GM06990 (cell line): Measurements from ENCODE around the gene TUBA4B.
"Not testable (repeated sequence)": the region's sequence is repeated elsewhere in the genome, so short reads cannot be mapped to it uniquely, and the experiment has no call there.

ENCODE experiments used
- DNase-seq: peaks from one replicate; pipeline ENCODE4 v3.0.0-alpha.2; 2011; ENCODE audit not compliant: insufficient read length; ENCODE audit errors: extremely low read depth
- H3K27me3 ChIP-seq: replicated peaks from 2 replicates; pipeline ENCODE4 v1.6.0; 2011; ENCODE audit warnings: low read length; ENCODE audit not compliant: control insufficient read depth, insufficient read depth
- H3K36me3 ChIP-seq: 2 replicates; pipeline ENCODE4 v1.5.1; 2011; ENCODE audit warnings: low read length; ENCODE audit not compliant: control insufficient read depth, insufficient read depth
- H3K4me3 ChIP-seq: replicated peaks from 2 replicates; pipeline ENCODE4 v1.5.1; 2011; ENCODE audit warnings: low read depth, mild to moderate bottlenecking, control low read depth, low read length
- CTCF ChIP-seq: IDR thresholded peaks from 2 replicates; pipeline ENCODE4 v1.5.1; 2011; ENCODE audit warnings: low read length, control low read depth, mild to moderate bottlenecking, inconsistent platforms; ENCODE audit not compliant: insufficient read depth, poor library complexity, severe bottlenecking

The TUBA4B gene

GRCh38 chr2:219254590-219255201 is 1.7 kb downstream of the TUBA4B start:
- H3K27me3 ChIP-seq = no peaks in the 10 kb centered on the region
- no peak for TF ChIP-seq CTCF
- peak overlapping the region; percentile 92 for H3K4me3 ChIP-seq
- peak; percentile 60 for DNase-seq
- peaks cover 12% of the 10 kb centered on the region for H3K36me3 ChIP-seq

GRCh38 chr2:219258942-219259341 is 5.9 kb downstream of the TUBA4B start:
- not testable (repeated sequence) for DNase-seq, H3K27me3 ChIP-seq, H3K4me3 ChIP-seq, H3K36me3 ChIP-seq

GRCh38 chr2:219261024-219261855 is 8.2 kb downstream of the TUBA4B start:
- TF ChIP-seq CTCF = no peak
- no peaks in the 10 kb centered on the region for H3K27me3 ChIP-seq
- no peak overlapping the region for H3K4me3 ChIP-seq
- DNase-seq = no peak
- H3K36me3 ChIP-seq = no peaks in the 10 kb centered on the region

- Histone ChIP-seq H3K27me3 (no peaks in the 10 kb centered on the region), H3K36me3 (no peaks in the 10 kb centered on the region), H3K4me3 (no peak overlapping the region)
- no peak for TF ChIP-seq CTCF
- no peak for DNase-seq
These were observed 13.2 kb downstream of the TUBA4B start for GRCh38 chr2:219266232-219266631.

- TF ChIP-seq CTCF = no peak
- H3K27me3 ChIP-seq = no peaks in the 10 kb centered on the region
These were observed 13.8 kb downstream of the TUBA4B start for GRCh38 chr2:219266886-219267285.

GRCh38 chr2:219268294-219268693 is 15.3 kb downstream of the TUBA4B start:
- Histone ChIP-seq H3K36me3 (no peaks in the 10 kb centered on the region), H3K27me3 (no peaks in the 10 kb centered on the region), H3K4me3 (no peak overlapping the region)
- DNase-seq = no peak
- TF ChIP-seq CTCF = no peak

More at GRCh38 chr2:219266886-219267285, 13.8 kb downstream of the TUBA4B start:
- Histone ChIP-seq H3K36me3 (no peaks in the 10 kb centered on the region), H3K4me3 (no peak overlapping the region)
- DNase-seq = no peak
